ENCODE data around the gene FAM241B.

Gene FAM241B

DNA sequence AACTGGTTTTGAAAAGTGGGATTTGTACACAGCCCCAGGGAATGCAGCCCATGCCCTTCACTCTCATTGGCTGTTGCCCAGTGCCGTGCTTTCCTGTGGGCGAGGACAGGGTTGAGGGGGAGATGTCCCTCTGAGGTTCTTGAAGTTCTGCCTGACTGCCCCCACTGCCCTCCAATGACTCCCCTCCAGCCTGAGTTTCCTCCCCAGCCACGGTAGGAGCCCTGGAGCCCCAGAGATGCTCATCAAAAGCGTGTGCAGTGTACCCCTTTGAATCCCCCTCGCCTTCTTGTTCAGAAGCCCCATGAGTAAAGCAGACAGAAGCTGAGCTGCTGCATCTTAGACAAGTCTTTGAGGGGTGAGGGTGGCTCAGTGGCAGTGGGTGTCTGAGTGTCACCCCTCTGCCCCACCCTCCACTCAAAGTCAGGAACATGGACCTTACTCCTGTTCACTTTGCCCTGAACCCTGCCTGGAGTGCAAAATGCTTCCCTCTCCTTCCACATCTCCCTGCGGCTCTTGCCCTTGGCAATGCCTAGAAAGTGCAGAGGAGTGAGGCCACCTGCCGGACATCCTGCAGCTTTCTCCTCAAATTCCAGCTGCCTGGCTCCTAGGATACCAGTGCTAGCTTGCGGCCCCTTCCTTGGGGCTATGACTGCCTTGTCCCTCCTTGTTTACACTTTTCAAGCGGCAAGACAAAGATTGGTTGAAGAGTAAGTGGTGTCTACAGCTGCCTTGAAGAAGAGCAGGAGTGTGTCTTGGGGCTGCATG lies 19.9 kb downstream of the FAM241B start:
- no peak for DNase-seq (ENCODE audit: low spot score)

DNA sequence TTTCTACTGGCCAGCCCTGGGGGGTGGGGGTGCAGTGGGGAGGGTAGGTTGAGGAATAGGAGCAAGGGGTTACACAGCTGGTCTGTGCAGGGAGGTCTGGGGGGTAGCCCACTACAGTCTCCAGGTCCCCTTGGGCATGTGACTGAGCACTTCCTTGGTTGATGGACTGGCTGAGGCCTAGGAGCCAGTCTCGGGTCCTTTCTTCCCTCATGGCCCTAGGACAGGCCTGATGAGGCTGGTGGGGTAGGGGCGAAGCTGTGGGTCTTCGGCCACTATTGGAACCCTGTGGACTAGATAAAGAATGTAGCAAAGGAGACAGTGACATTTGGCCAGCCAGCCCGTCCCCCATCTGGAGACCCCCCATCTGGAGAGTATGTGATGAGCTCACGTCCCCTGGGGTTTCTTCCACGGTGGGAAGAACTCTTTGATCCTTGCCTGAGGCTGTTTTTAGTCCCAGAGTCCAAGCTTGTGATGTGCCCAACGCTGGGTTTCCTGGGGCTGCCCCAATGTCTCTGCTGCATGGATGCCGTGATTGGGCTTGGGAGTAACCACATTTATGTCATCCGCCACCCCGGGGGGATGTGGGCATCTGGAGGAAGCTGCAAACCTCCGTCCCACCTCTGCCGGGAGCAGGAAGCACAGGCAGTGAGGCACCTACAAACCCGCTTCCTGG lies 20.7 kb downstream of the FAM241B start:
- DNase-seq (ENCODE audit: low spot score): no peak

DNA sequence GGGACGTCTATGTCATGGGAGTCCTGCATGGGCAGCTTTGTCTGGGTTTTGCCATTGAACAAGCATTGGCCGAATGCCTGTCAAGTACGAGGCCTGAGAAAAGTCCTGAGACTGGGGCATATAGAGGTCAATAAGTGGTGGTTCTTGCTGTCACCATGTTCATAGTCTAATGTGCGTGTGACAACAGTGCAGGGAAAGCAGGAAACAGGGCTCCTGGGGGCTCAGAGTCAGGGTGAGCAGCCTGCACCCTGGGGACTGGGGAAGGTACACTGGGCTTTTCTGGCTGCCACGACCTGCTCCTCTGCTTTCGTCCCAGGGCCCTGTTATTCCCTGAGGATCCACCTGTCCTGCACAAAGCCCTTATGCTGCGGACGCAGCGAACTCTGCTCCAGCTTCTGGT lies 21.3 kb downstream of the FAM241B start:
- DNase-seq (ENCODE audit: low spot score): no peak

DNA sequence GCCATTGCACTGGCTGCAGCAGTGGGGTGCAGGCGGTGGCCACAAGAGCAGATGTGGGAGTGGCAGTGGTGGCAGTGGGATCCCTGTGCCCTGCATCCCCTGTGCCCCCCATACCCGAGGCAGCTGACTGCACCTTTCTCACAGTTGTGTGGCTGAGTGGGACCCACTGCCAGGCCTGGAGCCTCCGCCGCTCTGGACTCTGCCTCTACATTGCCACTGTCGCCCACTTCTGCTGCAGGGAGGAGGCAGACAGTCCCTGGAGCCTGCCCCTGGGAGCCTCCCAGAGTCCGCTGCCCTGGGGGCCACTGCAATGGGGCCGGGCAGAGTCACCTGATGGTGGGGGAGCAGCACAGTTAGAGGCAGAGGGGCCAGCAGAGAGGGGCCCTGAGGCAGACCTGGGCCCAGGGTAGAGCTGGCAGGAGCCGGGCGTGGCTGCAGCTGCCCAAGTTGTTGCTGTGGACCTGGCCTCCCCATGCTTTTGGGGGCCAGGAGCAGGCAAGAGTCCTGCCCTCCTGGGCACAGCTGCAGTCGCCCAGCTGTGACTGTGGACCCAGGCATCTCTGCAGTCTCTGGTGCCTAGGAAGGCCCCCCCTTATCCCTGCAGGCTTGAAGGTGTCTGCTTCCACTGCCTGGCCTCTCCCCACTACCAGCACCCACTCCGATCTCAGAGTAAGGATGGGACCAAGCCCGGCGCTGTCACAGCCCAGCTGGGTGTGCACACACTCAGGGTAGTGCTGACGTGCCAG lies 22.2 kb downstream of the FAM241B start:
- DNase-seq (ENCODE audit: low spot score): no peak

DNA sequence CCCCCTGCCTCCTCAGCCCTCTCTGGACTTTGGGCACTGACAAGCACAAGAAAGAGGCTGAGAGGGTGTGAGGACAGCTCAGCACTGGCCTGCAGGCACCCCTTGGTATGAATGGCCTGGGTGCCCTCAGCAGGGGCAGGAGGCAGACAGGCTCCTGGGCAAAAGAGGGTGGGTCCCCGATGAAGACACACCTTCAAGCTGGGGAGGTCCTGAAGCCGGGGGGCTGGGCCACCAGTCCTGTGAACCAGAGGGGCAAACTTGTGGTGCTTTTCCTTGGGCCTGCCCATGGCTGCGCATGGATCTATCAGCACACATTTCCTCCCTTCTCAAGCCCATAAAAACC lies 22.8 kb downstream of the FAM241B start:
- no peak for DNase-seq (ENCODE audit: low spot score)

DNA sequence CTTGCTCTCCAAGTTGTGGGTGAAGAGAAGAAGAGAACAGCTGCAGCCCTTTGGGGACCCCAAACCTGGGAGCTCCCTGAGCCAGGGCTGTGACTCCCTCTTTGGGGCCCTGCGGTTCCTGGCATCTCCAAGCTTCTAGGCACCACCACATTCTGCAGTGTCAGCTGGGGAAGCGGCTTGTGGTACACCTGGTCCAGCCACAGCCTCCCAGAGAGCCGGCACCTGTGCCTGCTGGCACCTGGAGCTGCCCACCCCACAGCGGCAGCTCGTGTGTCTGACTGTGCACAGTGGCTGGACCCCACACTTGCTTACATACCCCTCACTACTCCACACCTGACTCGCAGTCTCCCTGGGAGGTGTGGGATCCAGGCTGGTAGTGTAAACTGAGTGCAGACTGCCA lies 23.5 kb downstream of the FAM241B start:
- no peak for DNase-seq (ENCODE audit: low spot score)

DNA sequence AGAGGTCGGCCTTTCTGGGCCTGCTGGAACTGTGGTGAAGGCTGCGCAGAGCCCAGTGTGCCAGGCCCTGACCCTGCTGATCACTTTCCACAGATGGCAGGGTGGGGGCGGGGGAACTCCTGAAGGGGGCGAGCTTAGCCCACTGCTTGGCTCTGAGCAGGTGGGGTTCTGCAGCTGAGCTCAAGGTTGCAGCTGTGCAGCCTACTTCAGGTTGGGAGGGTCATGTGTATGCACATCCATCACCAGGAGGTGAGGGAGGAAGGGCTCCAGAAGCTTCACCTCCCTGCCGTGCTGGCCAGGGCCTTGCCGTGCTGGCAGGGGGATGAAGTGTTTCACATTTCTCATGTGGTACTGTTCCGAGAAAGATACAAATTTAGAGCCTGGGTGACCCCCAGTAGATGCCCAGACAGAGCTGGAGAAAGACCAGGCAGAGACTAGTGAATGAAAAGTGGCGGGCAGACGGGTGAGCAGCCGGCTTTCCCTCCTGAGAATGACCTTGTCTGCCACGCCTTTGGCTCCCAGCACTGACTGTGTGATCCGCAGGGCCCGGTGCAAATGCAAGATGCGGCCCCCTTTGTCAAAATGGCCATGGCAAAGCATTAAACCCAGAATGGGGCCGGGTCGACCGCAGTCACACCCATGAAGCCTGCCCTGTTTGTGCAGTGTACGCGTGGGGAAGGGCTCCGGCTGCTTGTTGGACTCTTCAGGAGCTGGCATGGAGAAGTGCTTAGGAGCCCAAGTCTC lies 25.2 kb downstream of the FAM241B start:
- no peak for DNase-seq (ENCODE audit: low spot score)

DNA sequence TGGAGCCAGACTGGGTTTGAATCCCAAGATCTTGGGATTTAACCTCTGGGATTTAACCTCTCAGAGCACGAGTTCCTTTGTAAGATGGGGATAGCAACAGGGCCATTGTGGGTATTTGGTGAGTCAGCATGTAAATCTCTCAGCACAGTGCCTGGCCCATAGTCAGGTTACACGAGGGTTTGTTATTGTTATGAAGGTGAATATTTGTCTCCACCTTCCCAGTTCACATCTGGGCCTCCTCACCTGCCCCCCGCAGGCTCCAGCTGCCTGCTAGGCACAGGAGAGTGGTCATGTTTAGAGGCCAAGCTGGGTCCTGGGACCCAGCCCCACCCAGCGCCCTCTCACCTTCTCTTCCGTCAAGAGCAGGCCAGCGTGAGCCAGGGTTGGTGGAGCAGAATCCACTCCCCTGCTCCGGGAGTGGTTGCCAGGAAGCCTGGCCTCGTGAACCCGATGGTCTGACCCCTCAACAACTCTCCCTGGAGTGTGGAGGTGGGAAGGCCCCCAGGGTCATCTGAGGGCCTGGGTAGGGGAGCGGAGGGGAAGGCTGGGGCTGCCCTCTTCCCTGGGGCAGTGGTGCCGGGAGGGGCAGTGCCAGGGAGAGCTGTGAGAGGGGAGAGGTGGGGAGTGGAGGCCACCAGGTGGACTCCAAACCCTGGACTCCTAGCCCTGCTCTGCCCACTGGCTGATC lies 26.0 kb downstream of the FAM241B start:
- DNase-seq (ENCODE audit: low spot score): no peak

DNA sequence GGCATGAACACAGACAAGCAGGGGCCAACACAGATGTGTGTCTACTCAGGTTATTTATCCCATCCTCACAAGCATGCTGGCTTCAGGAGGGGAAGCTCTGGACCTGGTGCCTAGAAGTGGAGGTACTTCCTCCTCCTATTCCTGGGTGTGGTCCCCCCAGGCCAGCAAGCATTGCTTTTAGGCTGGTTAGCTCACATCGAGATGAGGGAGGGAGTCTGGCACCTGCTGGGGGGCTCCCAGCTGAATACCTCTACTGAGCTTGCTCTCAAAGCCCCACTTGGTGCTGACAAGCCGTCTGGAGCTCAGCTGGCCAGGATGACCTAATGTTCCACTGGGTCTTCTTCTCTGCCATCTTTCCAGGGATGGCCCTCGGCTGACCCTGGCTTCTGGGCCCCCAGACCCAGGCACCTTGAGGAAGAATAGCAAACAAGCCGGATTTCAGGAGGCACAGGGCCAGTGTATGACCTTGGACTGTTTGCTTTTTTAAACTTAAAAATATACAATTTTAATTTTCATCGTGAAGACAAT lies 26.8 kb downstream of the FAM241B start:
- DNase-seq (ENCODE audit: low spot score): no peak

DNA sequence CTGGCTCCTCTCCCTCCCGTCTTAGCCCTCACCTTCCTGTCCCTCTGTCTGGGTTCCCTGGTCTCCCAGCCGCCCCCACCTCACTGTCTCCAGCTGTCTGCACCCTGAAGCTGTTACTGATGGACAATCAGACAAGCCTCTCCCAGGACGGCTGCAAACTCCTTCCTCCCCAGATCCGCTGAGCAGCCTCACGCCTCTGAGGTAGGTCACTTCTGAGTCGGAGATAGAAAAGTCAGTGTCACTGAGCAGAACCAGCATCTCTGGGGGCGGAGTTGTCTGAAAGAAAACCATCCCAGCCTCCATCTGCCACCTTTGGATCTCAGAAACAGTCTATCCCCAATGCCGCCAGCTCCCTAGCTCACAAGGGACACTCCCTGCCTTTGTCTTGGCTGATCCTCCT lies 27.4 kb downstream of the FAM241B start:
- no peak for DNase-seq (ENCODE audit: low spot score)

DNA sequence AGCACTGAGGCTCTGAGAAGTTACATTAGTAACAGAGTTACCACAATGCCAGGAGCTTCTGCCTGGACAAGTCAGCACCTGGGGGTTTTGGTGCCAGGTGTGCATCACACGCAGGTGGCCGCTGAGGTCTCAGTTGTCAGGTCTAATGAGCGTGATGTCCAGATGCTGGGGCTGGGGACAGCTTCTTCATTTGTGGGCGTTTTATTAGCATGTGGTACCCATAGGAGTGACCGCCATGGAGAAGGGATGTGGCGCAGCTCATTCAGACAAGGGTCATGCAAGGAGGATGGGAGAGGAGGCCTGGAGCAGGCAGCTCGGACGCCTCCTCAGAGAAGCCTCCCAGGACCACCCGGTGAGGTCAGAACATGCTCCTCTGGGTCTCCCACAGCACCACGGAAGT lies 27.8 kb downstream of the FAM241B start:
- no peak for DNase-seq (ENCODE audit: low spot score)

DNA sequence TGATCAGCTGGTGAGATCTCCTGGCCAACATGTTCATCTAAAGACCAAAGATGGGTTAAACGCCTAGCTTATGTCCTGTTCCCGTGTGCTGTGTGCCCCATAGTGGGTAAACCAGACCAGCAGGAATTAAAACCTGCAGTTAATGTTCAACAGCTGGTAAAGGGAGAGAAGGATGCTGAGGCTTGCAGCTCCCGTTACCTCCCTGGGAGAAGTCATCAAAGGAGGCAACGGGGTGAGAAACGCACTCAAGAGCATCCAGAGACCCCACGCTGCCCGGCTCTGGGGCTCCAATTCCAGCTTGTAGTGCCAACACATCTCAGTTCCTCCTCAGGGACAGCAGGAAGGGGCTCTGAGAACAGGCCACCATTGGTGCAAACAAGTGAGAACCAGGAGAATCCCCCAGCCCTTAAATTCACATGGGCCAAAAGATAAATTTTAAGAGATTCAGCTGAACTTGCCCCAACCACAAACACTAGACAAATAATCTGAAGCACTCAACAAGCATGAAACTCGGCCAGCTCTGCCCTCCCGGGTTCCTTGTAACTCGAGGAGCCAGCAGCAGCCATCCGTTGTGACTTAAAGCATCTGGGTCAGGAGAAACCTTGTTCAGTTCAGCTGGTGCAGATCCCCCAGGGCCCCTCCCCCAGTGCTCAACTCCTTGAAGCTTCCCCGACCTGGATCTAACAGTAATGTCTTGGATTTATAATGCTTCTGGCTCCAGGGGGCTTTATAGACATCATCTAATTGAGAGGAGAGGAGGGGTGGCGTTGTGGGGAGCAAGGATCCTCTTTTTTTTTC lies 29.4 kb downstream of the FAM241B start:
- DNase-seq (ENCODE audit: low spot score): no peak

DNA sequence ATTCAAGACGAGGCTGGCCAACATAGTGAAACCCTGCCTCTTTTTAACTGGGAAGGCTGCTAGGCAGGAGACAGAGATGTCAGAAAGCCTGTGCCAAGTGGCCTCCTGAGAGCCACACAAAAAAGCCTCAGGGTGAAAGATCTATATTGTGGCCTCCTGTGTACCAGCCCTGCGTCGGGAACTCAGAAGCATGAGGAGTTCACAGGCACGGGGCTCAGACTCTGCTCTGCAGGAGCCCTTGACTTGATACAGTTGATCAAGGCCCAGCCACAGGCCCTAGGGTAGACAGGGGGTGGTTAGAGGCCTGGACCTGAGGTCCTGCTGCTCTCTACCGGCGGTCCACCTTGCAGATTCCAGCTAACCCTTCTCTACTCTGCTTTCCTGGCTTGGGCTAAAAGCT lies 30.2 kb downstream of the FAM241B start:
- DNase-seq (ENCODE audit: low spot score): no peak

DNA sequence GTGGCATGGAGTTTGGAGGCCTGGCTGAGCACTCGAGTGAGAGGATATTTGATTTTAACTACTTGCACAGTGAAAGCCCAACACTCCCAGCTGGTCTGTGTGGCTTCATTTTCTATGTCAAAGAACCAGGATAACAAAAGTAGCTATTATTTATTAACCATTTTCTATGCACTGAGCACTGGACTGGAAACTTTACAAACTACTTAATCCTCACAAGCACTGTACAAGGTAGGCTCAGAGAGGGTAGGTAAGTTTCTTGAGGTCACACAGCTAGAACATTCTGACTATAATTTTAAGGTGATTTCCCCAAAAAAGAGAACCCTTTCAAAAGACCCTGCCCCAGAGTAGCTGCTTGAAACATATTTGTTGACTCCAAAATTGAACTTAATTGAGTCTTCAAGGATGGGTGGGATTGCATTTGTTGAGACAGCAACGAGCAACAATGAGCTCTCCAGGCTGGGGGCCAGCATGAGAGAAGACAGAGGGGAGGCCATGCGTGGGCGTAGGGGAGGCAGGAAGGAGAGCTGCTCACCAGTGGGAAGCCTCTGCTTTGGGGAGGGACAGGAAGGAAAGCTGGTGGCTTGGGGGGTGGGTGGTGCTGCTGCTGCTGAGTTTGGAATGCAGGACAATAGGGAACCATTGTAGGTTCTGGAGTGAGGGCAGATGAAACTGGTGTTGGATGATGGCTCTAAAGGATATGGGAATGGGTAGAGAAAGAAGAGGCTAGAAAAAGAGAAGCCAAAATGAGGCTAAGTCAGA lies 31.5 kb downstream of the FAM241B start:
- DNase-seq (ENCODE audit: low spot score): no peak

DNA sequence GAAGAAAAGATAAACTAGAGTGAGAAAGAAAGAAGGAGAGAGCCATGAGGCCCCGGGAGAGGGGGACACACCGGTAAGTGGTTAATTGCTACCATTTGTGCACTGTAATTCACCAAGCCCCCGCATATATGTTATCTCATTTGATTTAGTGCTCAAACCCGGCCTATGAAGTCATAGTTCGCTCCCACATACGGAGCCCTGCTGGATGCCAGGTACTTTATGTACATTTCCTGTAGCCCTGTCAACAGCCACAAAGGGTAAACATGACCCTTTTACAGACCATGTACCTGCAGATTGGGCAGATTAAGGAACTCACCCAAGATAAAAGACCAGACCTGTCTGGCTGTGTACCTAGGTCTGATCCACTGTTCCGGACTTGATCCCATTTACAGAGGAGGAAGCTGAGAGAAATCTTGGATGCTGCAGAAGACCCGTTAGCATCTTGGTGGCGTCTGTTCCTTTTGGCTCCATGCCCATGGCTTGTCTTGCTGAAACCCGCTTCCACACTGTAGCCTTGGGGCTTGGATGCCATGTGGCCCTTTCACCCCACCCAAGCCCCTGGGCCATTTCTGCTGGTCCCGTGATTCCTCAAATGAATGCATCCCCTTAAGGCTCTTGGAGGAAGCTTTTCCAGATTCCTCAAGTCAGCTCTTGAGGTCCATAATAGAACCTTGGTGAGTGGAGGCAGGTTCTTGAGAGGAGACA lies 32.3 kb downstream of the FAM241B start:
- DNase-seq (ENCODE audit: low spot score): no peak

DNA sequence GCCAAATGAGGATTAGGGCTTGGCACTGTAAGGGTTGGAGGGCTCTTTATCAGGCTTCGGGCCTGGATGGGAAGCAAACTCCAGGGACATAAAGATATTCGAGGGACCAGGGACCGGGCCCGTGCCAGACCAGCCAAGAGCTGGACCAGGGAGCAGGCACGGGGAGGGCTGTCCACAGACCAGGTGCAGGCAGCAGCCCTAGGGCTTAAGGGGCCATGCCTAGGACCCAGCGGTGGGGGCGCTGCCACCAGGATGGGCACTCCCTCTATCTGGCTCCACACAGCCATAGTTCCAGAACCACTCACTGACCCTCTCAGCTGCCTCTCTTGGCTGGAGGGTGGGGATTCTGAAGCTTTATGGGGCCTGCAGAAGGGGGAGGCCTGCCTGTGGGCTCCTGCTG lies 32.9 kb downstream of the FAM241B start:
- DNase-seq (ENCODE audit: low spot score): no peak

DNA sequence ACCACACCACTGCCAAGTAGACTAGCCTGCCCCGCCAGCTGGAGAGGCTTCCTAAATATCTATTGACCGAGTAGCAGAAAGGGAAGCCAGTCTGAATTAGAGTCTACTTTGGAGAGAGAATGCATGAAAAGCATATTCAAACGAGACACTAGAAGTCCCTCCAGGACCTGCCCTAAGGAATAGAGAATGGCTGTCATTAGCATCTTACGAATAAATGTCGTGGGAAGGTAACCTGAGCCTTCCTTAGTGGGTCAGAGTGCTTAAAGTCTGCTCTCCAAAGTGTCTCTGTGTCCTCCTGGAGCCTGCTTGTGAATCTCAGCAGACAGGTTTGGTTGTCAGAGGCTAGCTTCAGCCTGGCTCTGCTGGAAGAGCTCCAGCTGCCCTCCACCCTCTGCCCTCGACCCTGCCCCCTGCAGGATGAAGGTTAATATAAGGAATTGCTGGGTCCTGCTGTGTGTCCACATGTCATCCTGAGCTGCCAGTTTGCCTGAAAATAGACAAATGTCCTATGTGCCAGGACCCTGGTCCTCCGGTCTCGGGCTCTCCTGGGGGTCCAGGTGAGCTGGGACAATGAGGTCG lies 33.4 kb downstream of the FAM241B start:
- DNase-seq (ENCODE audit: low spot score): no peak

DNA sequence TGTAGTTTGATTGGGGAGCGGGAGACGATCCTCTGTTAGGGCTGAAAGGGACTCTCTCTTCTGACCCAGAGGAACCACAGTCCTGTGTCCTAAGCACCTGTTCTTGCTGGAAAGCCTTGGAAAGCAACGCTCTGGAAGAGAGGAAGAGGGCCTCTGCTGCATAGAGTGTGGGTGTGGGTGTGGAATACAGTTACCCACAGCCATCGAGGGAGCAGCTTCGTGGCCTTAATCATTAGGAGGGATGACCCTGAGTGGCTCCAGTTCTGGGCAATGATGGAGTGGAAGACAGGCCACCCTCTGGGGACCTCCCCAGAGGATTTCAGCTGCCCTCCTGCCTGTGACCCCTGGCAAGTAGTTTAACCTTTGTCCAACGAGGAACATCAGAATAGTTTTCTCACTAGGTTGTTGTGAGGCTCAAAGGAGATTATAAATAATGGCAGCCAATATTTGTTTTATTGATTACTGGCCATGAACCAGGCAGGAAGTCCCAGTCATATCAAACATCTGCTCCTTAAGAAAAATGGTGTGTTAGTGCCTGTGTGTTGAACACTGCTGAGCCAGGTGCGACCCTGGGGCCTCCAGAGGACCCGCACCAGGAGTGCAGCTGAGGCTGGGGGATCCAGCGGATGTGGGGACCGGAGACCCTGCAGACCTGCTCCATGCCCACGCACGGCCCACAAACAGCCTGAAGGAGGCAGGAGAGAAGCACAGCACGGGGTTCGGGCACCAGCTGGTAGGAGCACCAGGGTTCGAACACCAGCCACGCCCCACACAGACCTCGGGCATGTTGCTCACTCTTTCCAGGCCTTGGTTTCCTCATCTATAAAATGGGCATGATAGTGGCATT lies 35.6 kb downstream of the FAM241B start:
- DNase-seq (ENCODE audit: low spot score): no peak

Data from globus pallidus (tissue), 1 donor.